Colonic mucosa (tissue), 4 donors: ENCODE measurements around the gene OPN1LW. TPM values are rescaled to one million over a fixed set of nuclear protein-coding genes. Genes with fewer than 3 reads are reported as not detected.

Experiments used
- DNase-seq: peaks from one replicate; pipeline ENCODE4 v3.0.0-alpha.2; 2020
- H3K27ac ChIP-seq: fragments of 200-600 bp; one replicate; pipeline ENCODE4 v1.8.0; 2021
- H3K27me3 ChIP-seq: fragments of 200-600 bp; one replicate; pipeline ENCODE4 v1.8.0; 2021
- H3K36me3 ChIP-seq: fragments of 200-600 bp; one replicate; pipeline ENCODE4 v1.8.0; 2021
- H3K4me1 ChIP-seq: fragments of 200-600 bp; one replicate; pipeline ENCODE4 v1.8.0; 2021; ENCODE audit warnings: mild to moderate bottlenecking
- H3K4me3 ChIP-seq: fragments of 200-600 bp; one replicate; pipeline ENCODE4 v1.8.0; 2021
- H3K9ac ChIP-seq, 2 donors: one replicate each; pipeline ENCODE4 v1.7.0; 2013; ENCODE audit warnings: control low read depth in 2 of 2, low read depth in 2 of 2, low read length in 2 of 2
- H3K9me3 ChIP-seq: fragments of 200-600 bp; one replicate; pipeline ENCODE4 v1.8.0; 2021
- CTCF ChIP-seq: fragments of 200-600 bp; IDR thresholded peaks from one replicate; pipeline ENCODE4 v1.8.0; 2022; ENCODE audit warnings: antibody characterized with exemption, mild to moderate bottlenecking
- intact Hi-C: fragments of 100-400 bp; cut with DNase I; formaldehyde crosslinking; loops from one replicate; pipeline ENCODE4 v1.14.1; 2022
- total RNA-seq, 2 donors: library from RNA; stranded (reverse); fragmentation: NEBNext Ultra II Directional in 1 of 2; extraction: Animal tissue kit (Norgen Biotek cat#: 25700) in 1 of 2; gene quantifications; one replicate each; pipeline ENCODE4 v1.2.1, GENCODE V29; 2021
- donor health status: healthy.
- donor health status: DM: no; HTN: no; CAD: no.
- donor health status: DM: no; HTN: no; CAD: no.

Gene OPN1LW
- total RNA-seq, 2 donors from 2014 or later: not detected

GRCh38 chrX:154123241-154124219 lies 20.5 kb upstream of the OPN1LW start:
- Histone ChIP-seq H3K9ac (no peak overlapping the region), H3K27ac (no peak overlapping the region), H3K4me3 (no peak overlapping the region), H3K27me3 (no peaks in the 10 kb centered on the region), H3K9me3 (no peaks in the 10 kb centered on the region), H3K36me3 (no peaks in the 10 kb centered on the region), H3K4me1 (no peaks in the 10 kb centered on the region)
- intact Hi-C loops: no loop called here
- peak; percentile 49 for DNase-seq
- no peak for TF ChIP-seq CTCF

- TF ChIP-seq CTCF: no peak
- no peak overlapping the region for H3K27ac ChIP-seq
- intact Hi-C loops: no loop called here
- no peak for DNase-seq
- H3K9ac ChIP-seq: no peak overlapping the region
- H3K4me3 ChIP-seq: no peak overlapping the region
- no peaks in the 10 kb centered on the region for H3K27me3 ChIP-seq
- H3K36me3 ChIP-seq: no peaks in the 10 kb centered on the region
- no peaks in the 10 kb centered on the region for H3K9me3 ChIP-seq
- no peaks in the 10 kb centered on the region for H3K4me1 ChIP-seq
Measured at GRCh38 chrX:154125391-154126040, 18.5 kb upstream of the OPN1LW start.

- DNase-seq: no peak
- H3K27me3 ChIP-seq: no peaks in the 10 kb centered on the region
- H3K9me3 ChIP-seq: no peaks in the 10 kb centered on the region
- no peak overlapping the region for H3K9ac ChIP-seq
- intact Hi-C loops: no loop called here
- no peaks in the 10 kb centered on the region for H3K4me1 ChIP-seq
- H3K36me3 ChIP-seq: no peaks in the 10 kb centered on the region
- no peak overlapping the region for H3K4me3 ChIP-seq
- H3K27ac ChIP-seq: no peak overlapping the region
- TF ChIP-seq CTCF: no peak
Measured at GRCh38 chrX:154126101-154126500, 17.9 kb upstream of the OPN1LW start.

GRCh38 chrX:154131955-154132354 lies 12.1 kb upstream of the OPN1LW start:
- H3K27ac ChIP-seq: no peak overlapping the region
- no peak overlapping the region for H3K4me3 ChIP-seq
- H3K9ac ChIP-seq: no peak overlapping the region
- no peak for TF ChIP-seq CTCF
- H3K9me3 ChIP-seq: no peaks in the 10 kb centered on the region
- no peak for DNase-seq
- H3K36me3 ChIP-seq: no peaks in the 10 kb centered on the region
- intact Hi-C loops: no loop called here
- H3K4me1 ChIP-seq: no peaks in the 10 kb centered on the region
- H3K27me3 ChIP-seq: peaks cover 4% of the 10 kb centered on the region

- Histone ChIP-seq H3K9ac (no peak overlapping the region), H3K36me3 (no peaks in the 10 kb centered on the region), H3K27me3 (peaks cover 4% of the 10 kb centered on the region), H3K27ac (no peak overlapping the region), H3K9me3 (no peaks in the 10 kb centered on the region), H3K4me1 (no peaks in the 10 kb centered on the region), H3K4me3 (no peak overlapping the region)
- TF ChIP-seq CTCF: no peak
- DNase-seq: no peak
- intact Hi-C loops: no loop called here
Measured at GRCh38 chrX:154132366-154132765, 11.7 kb upstream of the OPN1LW start.
